GM18526 (cell line): Measurements from ENCODE around the gene CYP4X1.

Experiments used
- POLR2A ChIP-seq: IDR thresholded peaks from 3 replicates; pipeline ENCODE4 v1.6.1; 2011; ENCODE audit not compliant: insufficient read length; ENCODE audit errors: extremely low read depth

Gene CYP4X1

GRCh38 chr1:47023268-47024140, at the start of gene CYP4X1:
Gene CYP4X1 (plus strand): TSS chr1:47023669. CDS start chr1:47023818, 149 bp downstream.
- TF ChIP-seq POLR2A: no peak

- no peak for TF ChIP-seq POLR2A
Measured at GRCh38 chr1:46983166-46983829, 40.2 kb upstream of the CYP4X1 start.

- TF ChIP-seq POLR2A: no peak
Measured at GRCh38 chr1:46983830-46984586, 39.5 kb upstream of the CYP4X1 start.

- no peak for TF ChIP-seq POLR2A
Measured at GRCh38 chr1:46991083-46991923, 32.2 kb upstream of the CYP4X1 start.

- TF ChIP-seq POLR2A: no peak
Measured at GRCh38 chr1:46996659-46997281, 26.7 kb upstream of the CYP4X1 start.

GRCh38 chr1:47002211-47002610, 21.3 kb upstream of the CYP4X1 start:
- TF ChIP-seq POLR2A: no peak

GRCh38 chr1:47003896-47004403, 19.5 kb upstream of the CYP4X1 start:
- TF ChIP-seq POLR2A: no peak

GRCh38 chr1:47013293-47013692, 10.2 kb upstream of the CYP4X1 start:
- TF ChIP-seq POLR2A: no peak

- no peak for TF ChIP-seq POLR2A
Measured at GRCh38 chr1:47021070-47021469, 2.4 kb upstream of the CYP4X1 start.

GRCh38 chr1:47024141-47024801, 802 bp downstream of the CYP4X1 start:
- no peak for TF ChIP-seq POLR2A

- TF ChIP-seq POLR2A: no peak
Measured at GRCh38 chr1:47030170-47030805, 6.8 kb downstream of the CYP4X1 start.

GRCh38 chr1:47031059-47031458, 7.6 kb downstream of the CYP4X1 start:
- no peak for TF ChIP-seq POLR2A

GRCh38 chr1:47031585-47031984, 8.1 kb downstream of the CYP4X1 start:
- no peak for TF ChIP-seq POLR2A

GRCh38 chr1:47036764-47037163, 13.3 kb downstream of the CYP4X1 start:
- no peak for TF ChIP-seq POLR2A

GRCh38 chr1:47059376-47059775, 35.9 kb downstream of the CYP4X1 start:
- TF ChIP-seq POLR2A: no peak
